HAP-1 (cell line): ENCODE data around the gene TP73.

Experiments used
- DNase-seq, 2 experiments: peaks; one replicate each; pipeline ENCODE4 v3.0.0-alpha.2; 2016 to 2020; ENCODE audit warnings: low spot score in 2 of 2
- H3K27me3 ChIP-seq: fragments of 250-450 bp; sonication (Bioruptor Pico); 2 replicates; pipeline ENCODE4 v1.5.1; 2020; ENCODE audit warnings: low read depth, mild to moderate bottlenecking, moderate library complexity
- H3K36me3 ChIP-seq: fragments of 250-450 bp; sonication (Bioruptor Pico); replicated peaks from 2 replicates; pipeline ENCODE4 v1.5.1; 2020; ENCODE audit warnings: mild to moderate bottlenecking
- H3K4me1 ChIP-seq: fragments of 250-450 bp; sonication (Bioruptor Pico); 2 replicates; pipeline ENCODE4 v1.5.1; 2020; ENCODE audit warnings: mild to moderate bottlenecking
- H3K4me3 ChIP-seq: fragments of 250-450 bp; sonication (Bioruptor Pico); 2 replicates; pipeline ENCODE4 v1.5.1; 2020; ENCODE audit warnings: mild to moderate bottlenecking, moderate library complexity
- H3K9me3 ChIP-seq: fragments of 250-450 bp; sonication (Bioruptor Pico); 2 replicates; pipeline ENCODE4 v1.5.1; 2020; ENCODE audit warnings: mild to moderate bottlenecking, moderate library complexity
- in situ Hi-C: fragments of 300-500 bp; cut with MboI; formaldehyde crosslinking; loops from 3 replicates; pipeline ENCODE4 v1.14.3; 2020; ENCODE audit warnings: low sequenced_read_pairs, inconsistent platforms, mixed read lengths

TP73 gene

DNA sequence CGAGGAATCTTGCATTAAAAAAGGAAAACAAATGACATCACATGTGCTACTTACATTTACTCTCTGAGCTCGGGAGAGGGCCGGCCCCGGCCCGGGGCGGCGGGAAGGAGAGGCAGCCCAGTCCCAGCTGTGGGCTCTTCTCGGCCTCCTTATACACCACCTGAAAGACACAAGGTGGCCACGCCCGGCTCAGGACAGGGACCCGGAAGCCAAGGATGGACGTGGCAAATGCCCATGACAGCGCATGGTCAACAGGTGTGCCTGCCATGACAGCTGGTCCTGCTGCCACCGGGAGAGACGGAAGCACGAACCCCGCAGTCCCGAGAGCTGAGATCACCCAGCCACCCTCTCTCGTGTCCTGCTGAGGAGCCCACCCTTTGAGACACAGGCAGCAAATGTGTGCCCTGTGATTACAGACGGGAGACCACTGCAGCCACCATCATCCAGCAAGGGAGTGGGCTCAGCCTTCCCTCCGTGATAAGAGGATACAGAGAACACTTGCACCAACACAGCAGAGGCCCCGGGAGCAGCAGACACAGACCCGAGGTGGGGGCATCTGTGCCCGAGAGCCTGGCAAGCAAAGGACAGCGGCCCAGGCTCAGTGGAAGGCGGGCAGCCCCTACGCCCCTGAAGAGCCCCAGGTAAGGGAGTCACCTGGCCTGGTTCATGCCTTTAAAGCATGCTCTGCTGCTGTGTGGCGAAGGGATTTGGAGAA is 18.8 kb upstream of the TP73 start:
- peaks cover 40% of the 10 kb centered on the region for H3K36me3 ChIP-seq

GRCh38 chr1:3634059-3634800 is 18.1 kb upstream of the TP73 start:
- H3K4me1 ChIP-seq: no peaks in the 10 kb centered on the region
- in situ Hi-C loops: no loop called here
- no peaks in the 10 kb centered on the region for H3K9me3 ChIP-seq
- no peaks in the 10 kb centered on the region for H3K27me3 ChIP-seq
- no peak overlapping the region for H3K4me3 ChIP-seq
- DNase-seq: no peak
- peaks cover 46% of the 10 kb centered on the region for H3K36me3 ChIP-seq

More for the DNA sequence above, 18.8 kb upstream of the TP73 start:
- DNase-seq: no peak
- H3K27me3 ChIP-seq: no peaks in the 10 kb centered on the region
- H3K4me3 ChIP-seq: no peak overlapping the region
- in situ Hi-C loops: no loop called here
- H3K4me1 ChIP-seq: no peaks in the 10 kb centered on the region
- no peaks in the 10 kb centered on the region for H3K9me3 ChIP-seq

- no peak for DNase-seq
- Histone ChIP-seq H3K36me3 (peaks cover 46% of the 10 kb centered on the region), H3K9me3 (no peaks in the 10 kb centered on the region), H3K4me3 (no peak overlapping the region), H3K4me1 (no peaks in the 10 kb centered on the region), H3K27me3 (no peaks in the 10 kb centered on the region)
- in situ Hi-C loops: no loop called here
These were observed 16.2 kb upstream of the TP73 start for GRCh38 chr1:3636080-3636479.

DNA sequence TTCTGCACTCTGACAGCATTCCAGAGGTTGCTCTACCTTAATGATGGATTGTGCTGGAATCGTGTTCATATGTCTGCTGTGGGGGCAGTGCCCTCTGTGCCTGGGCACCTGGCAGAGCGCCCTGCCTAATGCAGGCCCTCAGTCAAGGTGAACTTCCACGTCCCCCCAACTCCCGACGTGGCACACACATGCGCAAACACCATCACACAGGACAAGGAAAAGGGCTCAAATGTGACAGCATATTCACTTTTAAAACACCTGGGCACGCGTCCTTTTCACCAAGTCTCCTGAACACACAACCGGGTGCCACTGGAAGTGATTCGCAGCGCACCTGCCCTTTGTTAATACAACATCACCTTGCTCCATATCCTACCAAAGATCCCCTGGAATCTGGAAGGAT is 15.8 kb upstream of the TP73 start:
- Histone ChIP-seq H3K36me3 (peaks cover 46% of the 10 kb centered on the region), H3K27me3 (no peaks in the 10 kb centered on the region), H3K4me1 (no peaks in the 10 kb centered on the region), H3K9me3 (no peaks in the 10 kb centered on the region), H3K4me3 (no peak overlapping the region)
- in situ Hi-C loops: no loop called here
- no peak for DNase-seq

DNA sequence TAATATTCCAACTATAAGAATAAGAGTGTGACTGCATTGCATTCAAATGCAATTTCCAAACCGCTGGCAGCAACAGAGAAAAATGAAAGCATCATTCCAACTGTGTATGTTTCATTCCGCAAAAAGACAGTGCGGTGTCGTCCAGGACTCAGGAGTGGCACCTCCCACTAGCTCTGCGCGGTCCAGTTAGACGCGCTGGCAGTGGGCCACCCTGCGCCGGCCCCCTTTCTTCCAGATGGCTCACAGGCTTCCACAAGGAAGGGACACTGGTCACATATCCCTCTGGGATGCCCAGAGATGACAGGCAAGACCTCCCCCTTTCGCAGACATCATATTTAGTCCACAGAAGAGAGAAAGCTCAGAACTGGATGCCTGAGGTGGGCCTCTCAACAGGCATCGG is 14.3 kb upstream of the TP73 start:
- Histone ChIP-seq H3K9me3 (no peaks in the 10 kb centered on the region), H3K27me3 (no peaks in the 10 kb centered on the region), H3K4me3 (no peak overlapping the region), H3K4me1 (no peaks in the 10 kb centered on the region), H3K36me3 (peaks cover 48% of the 10 kb centered on the region)
- in situ Hi-C loops: no loop called here
- no peak for DNase-seq

DNA sequence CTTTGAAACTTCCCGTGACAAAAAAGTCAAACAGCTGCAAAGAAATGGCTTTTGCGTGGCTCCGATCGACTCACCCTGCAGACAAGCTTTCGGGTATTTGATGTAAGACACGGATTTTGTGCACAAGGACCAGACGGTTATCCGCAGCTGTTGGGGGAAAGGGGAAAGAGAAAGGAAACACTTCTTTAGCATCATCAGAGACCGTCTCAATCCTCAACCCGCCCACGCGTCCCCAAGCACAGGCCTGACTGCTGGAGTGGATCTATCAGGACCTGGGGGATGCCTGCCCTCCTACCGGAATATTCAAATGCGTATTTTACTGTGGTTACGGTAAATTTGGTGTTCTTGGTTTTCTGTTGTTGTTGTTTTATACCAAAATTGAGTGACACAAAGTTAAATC is 13.6 kb upstream of the TP73 start:
- Histone ChIP-seq H3K9me3 (no peaks in the 10 kb centered on the region), H3K36me3 (peaks cover 45% of the 10 kb centered on the region), H3K4me3 (no peak overlapping the region), H3K27me3 (no peaks in the 10 kb centered on the region), H3K4me1 (no peaks in the 10 kb centered on the region)
- DNase-seq: no peak
- in situ Hi-C loops: no loop called here

DNA sequence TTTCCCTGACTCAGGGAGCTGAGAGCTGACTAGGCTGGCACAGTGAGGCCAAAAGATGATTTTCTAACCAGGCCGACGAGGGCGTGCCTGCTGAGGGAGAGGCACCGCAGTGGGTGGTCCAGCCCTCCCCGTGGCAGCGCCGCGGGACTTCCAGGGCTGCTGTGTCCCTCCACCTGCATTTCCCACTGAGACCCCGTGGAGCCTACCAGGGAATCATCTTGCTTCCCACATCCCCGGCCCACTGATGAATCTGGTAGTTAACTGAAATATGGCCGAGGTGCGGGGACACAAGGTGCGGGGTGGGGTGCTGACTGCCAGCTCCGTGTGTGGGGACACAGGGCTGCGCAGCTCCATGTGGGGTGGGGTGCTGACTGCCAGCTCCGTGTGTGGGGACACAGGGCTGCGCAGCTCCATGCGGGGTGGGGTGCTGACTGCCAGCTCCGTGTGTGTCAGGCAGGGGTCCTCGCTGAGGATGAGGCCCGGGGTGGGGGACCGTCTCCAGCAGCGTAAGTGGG is 12.9 kb upstream of the TP73 start:
- no peaks in the 10 kb centered on the region for H3K9me3 ChIP-seq
- H3K36me3 ChIP-seq: peaks cover 40% of the 10 kb centered on the region
- no peaks in the 10 kb centered on the region for H3K4me1 ChIP-seq
- H3K27me3 ChIP-seq: no peaks in the 10 kb centered on the region
- in situ Hi-C loops: no loop called here
- no peak overlapping the region for H3K4me3 ChIP-seq
- no peak for DNase-seq

GRCh38 chr1:3640121-3640837 is 12.0 kb upstream of the TP73 start:
- Histone ChIP-seq H3K27me3 (no peaks in the 10 kb centered on the region), H3K4me3 (no peak overlapping the region), H3K36me3 (peaks cover 37% of the 10 kb centered on the region), H3K4me1 (no peaks in the 10 kb centered on the region), H3K9me3 (no peaks in the 10 kb centered on the region)
- in situ Hi-C loops: no loop called here
- no peak for DNase-seq

DNA sequence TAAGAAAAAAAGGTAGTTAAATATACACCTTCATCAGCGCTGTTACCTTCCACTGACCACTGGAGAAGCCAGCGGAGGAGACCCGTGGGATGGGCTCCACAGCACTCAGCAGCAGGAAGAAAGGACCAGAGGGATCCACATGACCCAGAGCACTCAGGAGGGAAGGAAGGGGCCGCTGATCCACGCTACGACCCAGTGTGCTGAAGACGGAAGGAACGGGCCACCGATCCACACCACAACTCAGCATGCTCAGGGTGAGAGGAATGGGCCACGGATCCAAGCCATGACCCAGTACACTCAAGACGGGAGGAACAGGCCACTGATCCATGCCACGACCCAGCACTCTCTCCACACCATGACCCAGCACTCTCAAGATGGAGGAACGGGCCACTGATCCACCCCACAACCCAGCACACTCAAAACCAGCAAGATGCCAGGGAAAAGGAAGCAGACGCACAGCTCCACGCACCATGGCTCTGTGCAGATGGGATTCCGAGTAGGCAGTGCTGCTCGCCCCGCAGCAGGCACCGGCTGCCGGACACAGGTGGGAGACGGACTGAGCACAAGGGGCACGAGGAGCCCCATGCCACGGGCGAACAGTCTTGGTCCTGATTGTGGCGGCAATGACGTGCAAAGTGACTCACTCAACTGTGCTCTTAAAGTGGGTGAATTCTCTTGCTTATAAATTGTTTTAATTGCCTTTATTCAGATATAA is 11.1 kb upstream of the TP73 start:
- no peaks in the 10 kb centered on the region for H3K4me1 ChIP-seq
- no peak overlapping the region for H3K4me3 ChIP-seq
- in situ Hi-C loops: no loop called here
- H3K36me3 ChIP-seq: peaks cover 35% of the 10 kb centered on the region
- no peaks in the 10 kb centered on the region for H3K9me3 ChIP-seq
- H3K27me3 ChIP-seq: no peaks in the 10 kb centered on the region
- DNase-seq: no peak

GRCh38 chr1:3641816-3642215 is 10.5 kb upstream of the TP73 start:
- peaks cover 36% of the 10 kb centered on the region for H3K36me3 ChIP-seq

GRCh38 chr1:3642919-3643675 is 9.2 kb upstream of the TP73 start:
- no peak for DNase-seq
- Histone ChIP-seq H3K4me1 (no peaks in the 10 kb centered on the region), H3K36me3 (peaks cover 32% of the 10 kb centered on the region), H3K4me3 (no peak overlapping the region), H3K9me3 (no peaks in the 10 kb centered on the region), H3K27me3 (no peaks in the 10 kb centered on the region)
- in situ Hi-C loops: no loop called here

More at GRCh38 chr1:3641816-3642215, 10.5 kb upstream of the TP73 start:
- no peaks in the 10 kb centered on the region for H3K4me1 ChIP-seq
- no peaks in the 10 kb centered on the region for H3K9me3 ChIP-seq
- no peaks in the 10 kb centered on the region for H3K27me3 ChIP-seq
- H3K4me3 ChIP-seq: no peak overlapping the region
- no peak for DNase-seq
- in situ Hi-C loops: no loop called here

GRCh38 chr1:3644273-3644672 is 8.0 kb upstream of the TP73 start:
- Histone ChIP-seq H3K9me3 (no peaks in the 10 kb centered on the region), H3K4me1 (peaks cover 9% of the 10 kb centered on the region; the same call in 1 of the 2 replicates), H3K36me3 (peaks cover 24% of the 10 kb centered on the region), H3K4me3 (no peak overlapping the region), H3K27me3 (no peaks in the 10 kb centered on the region)
- in situ Hi-C loops: no loop called here
- DNase-seq: no peak

DNA sequence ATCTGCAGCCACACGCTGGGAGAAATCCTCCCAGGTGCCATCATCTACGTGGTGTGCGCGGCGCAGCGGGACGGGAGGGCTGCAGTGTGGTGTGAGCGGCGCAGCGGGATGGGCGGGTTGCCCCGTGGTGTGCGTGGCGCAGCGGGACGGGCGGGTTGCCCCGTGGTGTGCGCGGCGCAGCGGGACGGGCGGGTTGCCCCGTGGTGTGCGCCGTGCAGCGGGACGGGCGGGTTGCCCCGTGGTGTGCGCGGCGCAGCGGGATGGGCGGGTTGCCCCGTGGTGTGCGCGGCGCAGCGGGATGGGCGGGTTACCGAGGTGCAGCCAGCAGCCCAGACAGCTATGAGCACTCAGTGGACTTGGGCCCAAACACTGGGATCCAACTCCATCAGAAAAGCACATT is 7.1 kb upstream of the TP73 start:
- in situ Hi-C loops: no loop called here
- H3K9me3 ChIP-seq: no peaks in the 10 kb centered on the region

More for the DNA sequence above, 7.1 kb upstream of the TP73 start:
- no peak overlapping the region for H3K4me3 ChIP-seq
- peaks cover 9% of the 10 kb centered on the region; the same call in 1 of the 2 replicates for H3K4me1 ChIP-seq
- DNase-seq: no peak
- H3K36me3 ChIP-seq: peaks cover 24% of the 10 kb centered on the region
- H3K27me3 ChIP-seq: no peaks in the 10 kb centered on the region
